GM10266 (cell line): Measurements from ENCODE around the gene TOMM70.

Experiments used
- DNase-seq: peaks from one replicate; pipeline ENCODE4 v3.0.0; 2012; ENCODE audit errors: extremely low spot score
- TF ChIP-seq, protein P1 (sequence below): IDR thresholded peaks from 2 replicates; pipeline ENCODE4 v1.5.1; 2012; ENCODE audit warnings: mild to moderate bottlenecking, low read depth; ENCODE audit not compliant: control insufficient read depth, insufficient read depth; ENCODE audit errors: missing control alignments

Gene TOMM70

DNA sequence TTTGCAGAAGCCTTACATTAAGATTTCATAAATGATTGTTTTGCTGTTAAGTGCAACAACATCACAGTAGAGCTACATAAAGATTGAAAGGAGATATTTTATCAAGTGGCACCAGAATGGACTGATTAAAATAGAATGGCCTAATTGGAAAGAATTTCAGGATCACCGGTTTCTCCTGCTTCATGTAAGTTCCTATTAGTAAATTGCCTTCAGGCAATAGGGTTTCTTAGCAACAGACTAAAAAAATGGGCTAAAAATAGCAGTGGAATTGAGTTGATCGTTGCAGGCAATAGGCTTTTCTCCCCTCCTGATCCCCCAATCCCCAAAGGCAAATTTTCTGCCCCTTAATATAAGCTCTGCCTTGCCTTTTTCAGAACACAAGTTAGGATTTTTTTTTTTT is 1.4 kb upstream of the TOMM70 start:
- no peak for DNase-seq
- TF ChIP-seq, protein P1, sequence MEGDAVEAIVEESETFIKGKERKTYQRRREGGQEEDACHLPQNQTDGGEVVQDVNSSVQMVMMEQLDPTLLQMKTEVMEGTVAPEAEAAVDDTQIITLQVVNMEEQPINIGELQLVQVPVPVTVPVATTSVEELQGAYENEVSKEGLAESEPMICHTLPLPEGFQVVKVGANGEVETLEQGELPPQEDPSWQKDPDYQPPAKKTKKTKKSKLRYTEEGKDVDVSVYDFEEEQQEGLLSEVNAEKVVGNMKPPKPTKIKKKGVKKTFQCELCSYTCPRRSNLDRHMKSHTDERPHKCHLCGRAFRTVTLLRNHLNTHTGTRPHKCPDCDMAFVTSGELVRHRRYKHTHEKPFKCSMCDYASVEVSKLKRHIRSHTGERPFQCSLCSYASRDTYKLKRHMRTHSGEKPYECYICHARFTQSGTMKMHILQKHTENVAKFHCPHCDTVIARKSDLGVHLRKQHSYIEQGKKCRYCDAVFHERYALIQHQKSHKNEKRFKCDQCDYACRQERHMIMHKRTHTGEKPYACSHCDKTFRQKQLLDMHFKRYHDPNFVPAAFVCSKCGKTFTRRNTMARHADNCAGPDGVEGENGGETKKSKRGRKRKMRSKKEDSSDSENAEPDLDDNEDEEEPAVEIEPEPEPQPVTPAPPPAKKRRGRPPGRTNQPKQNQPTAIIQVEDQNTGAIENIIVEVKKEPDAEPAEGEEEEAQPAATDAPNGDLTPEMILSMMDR = no peak

DNA sequence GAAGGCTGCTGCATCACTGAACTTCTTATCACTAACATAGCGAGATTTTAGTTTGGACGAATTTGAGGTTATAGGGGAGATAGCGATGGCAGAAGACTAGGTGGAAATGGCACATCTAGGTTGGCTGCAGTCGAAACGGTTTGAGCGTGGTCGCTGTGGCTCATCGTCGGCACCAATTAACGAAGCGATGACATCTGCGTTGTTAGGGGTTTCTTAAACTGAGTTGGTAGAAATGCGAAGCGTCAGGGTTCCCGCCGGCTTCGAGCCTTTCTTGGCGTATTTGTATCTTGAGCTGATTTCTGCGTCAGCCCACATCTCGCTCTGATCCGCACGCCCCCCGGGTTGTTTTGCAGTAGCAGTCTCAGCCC is 769 bp upstream of the TOMM70 start:
- peak; percentile 19 for DNase-seq

DNA sequence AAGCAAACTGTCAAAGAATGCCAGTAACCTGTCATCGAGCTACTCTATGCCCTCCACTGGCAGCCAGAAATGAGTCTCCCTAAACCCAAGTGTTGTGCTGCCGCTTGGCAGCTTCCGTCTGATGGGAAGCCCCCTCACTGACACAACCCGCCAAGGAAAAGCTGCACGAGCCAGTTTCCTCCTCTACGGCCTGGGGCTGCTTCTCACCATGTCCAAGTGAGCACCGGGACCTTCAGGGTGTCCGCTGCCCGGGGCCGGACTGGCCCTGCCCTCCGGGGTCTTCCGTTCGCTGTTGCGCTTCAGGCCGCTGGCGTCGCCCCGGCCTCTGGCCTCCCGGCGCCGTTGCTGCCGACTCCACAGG is 490 bp downstream of the TOMM70 start:
- DNase-seq = peak; percentile 9
- TF ChIP-seq, protein P1 = no peak

More for the DNA sequence above, 769 bp upstream of the TOMM70 start:
- TF ChIP-seq, protein P1 = no peak

DNA sequence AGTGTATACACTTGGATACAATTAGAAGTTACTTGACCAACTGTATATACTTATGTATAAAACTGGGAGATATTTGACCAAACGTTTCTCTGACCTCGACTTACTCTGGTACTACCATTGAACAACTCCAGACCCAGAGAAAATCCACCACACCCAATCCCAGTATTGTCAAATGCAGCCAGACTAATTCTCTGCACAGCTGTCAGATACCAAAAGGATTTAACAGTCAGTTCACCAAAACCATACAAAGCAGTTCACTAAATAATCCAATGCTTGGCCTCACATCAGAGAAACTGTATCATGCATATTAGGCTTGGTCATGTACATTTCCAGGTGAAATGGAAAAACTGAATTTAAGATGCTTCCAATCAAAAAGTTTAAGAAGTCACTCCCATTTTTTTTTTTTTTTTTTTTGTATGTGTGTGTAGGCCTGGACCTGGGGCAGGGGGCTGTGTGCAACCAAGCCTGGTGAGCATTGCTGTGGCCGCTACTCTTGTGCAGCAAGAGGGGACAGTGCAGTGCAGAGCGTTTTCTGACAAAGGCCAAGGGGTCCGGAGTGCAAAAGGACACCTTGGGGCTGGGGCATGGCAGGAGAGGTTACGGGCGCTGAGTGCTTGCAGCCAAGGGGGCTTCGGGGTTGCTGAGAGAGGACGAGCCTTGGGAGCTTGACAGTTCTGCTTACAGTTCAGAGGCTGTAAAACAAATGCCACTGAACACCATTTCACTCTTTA is 1.4 kb downstream of the TOMM70 start:
- DNase-seq = no peak
- TF ChIP-seq, protein P1 = no peak

DNA sequence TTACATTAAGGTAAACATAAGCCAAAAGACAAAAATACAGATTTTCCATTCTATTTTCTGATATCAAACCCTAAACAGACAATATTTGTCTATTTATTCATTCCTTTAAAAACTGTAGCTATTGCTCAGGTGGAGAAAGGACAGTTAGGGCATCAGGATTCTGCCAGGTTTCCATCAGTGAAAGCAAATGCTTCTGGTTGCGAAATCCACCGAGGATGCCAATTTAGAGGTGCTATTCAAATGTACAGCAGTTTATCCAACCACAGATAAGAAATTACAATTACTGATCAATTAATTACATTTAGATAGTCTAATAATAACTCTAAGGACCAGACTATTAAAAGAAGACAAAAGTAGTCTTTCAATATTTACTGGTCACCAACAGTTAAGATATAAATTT is 3.9 kb downstream of the TOMM70 start:
- TF ChIP-seq, protein P1 = no peak

DNA sequence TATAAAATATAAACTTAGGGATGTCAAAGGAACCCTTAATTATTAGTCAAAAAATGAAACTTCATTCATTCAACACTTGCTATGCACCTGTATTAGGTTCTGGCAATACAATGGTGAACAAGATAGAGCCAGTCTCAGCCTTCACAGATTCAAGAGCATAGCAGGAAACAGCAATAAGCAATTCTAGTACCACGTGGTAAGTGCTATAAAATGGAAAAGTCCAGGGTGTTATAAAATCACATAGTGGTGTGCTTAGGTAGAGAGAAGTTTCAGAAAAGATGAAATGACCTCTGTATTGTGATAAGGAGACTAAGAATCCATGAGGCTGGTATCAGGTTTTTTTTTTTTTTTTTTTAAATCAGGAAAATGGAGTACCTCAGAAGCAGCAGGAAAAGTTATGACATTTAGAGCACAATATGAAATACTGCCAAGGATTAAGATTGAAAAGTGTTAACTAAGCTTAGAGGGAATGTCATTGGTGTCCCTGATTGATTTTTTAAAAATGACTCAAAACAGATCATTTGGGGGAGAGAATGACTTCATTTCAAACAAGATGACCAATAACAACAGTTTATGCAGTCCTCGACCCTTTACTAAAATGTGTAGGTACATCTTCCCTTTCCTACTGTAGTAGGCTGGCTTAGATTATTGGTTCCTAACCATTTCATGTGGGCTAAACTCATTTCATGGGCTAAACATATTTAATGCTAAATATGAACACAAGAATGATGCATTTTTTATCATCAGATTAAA is 5.0 kb downstream of the TOMM70 start:
- peak; percentile 12 for DNase-seq

More for the DNA sequence above, 3.9 kb downstream of the TOMM70 start:
- no peak for DNase-seq

DNA sequence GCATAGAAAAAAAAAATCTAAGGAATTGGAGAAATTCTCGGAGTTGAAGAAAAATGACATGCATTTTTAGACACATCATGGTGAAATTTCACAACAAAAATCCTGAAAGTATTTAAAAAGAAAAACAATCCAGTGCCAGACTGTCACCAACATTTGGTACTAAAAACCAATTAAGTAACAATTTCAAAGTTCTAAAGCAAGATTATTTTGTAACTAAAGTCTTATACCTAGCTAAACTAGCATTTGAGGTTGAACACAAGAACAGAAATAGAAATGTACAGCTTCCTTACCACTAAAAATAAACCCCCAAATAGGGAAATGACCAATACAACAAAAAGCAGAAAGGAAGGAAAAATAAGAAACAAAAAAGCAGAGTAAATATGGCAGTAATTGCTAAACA is 11.9 kb downstream of the TOMM70 start:
- TF ChIP-seq, protein P1 = no peak
- no peak for DNase-seq

More for the DNA sequence above, 5.0 kb downstream of the TOMM70 start:
- TF ChIP-seq, protein P1 = no peak
